OCI-LY7 (cell line): Measurements from ENCODE around the gene MTURN. TPM values are rescaled to one million over a fixed set of nuclear protein-coding genes. Genes with fewer than 3 reads are reported as not detected.
A peak's percentile ranks its signal among the peaks of the same experiment; 100 is the strongest.

Experiments used
- BruUV-seq: library from RNA; stranded (reverse); fragments of 400-500 nt; replicated peaks from 2 replicates; lab custom pipeline; 2021; lab: Mats Ljungman, UMichigan
- CTCF ChIA-PET: fragments of 300-600 bp; sonication (Branson Sonifier 250); formaldehyde crosslinking; loops from one replicate; lab custom pipeline; 2022; ENCODE audit warnings: antibody characterized with exemption; ENCODE audit not compliant: unreplicated experiment; lab: Charles Lee
- POLR2A ChIA-PET: fragments of 300-600 bp; sonication (Branson Sonifier 250); formaldehyde crosslinking; loops from one replicate; lab custom pipeline; 2022; ENCODE audit warnings: antibody characterized with exemption; lab: Charles Lee
- DNase-seq: peaks from one replicate; pipeline ENCODE4 v3.0.0-alpha.2; 2015; ENCODE audit warnings: low spot score
- H2AFZ ChIP-seq: fragments of 200-600 bp; sonication (generic), shearing (Covaris generic); 2 replicates; pipeline ENCODE4 v1.6.1; 2014; ENCODE audit warnings: mild to moderate bottlenecking, antibody characterized with exemption, low read length, moderate library complexity
- H3K27ac ChIP-seq: fragments of 200-600 bp; sonication (generic); 2 replicates; pipeline ENCODE4 v1.5.1; 2014; ENCODE audit warnings: mixed run types, low read depth, mild to moderate bottlenecking, moderate library complexity, low read length, inconsistent platforms; ENCODE audit not compliant: poor library complexity, severe bottlenecking
- H3K36me3 ChIP-seq: fragments of 200-600 bp; sonication (generic); 2 replicates; pipeline ENCODE4 v1.6.1; 2014; ENCODE audit warnings: mild to moderate bottlenecking, antibody characterized with exemption, low read length, moderate library complexity, mixed read lengths; ENCODE audit not compliant: insufficient read depth
- H3K4me1 ChIP-seq: fragments of 200-600 bp; sonication (generic); 2 replicates; pipeline ENCODE4 v1.5.1; 2014; ENCODE audit warnings: mild to moderate bottlenecking, low read length; ENCODE audit not compliant: insufficient read depth, poor library complexity, severe bottlenecking
- H3K4me2 ChIP-seq: fragments of 200-600 bp; sonication (generic); 2 replicates; pipeline ENCODE4 v1.6.1; 2014; ENCODE audit warnings: mild to moderate bottlenecking, low read length
- H3K4me3 ChIP-seq: fragments of 200-600 bp; sonication (generic); 2 replicates; pipeline ENCODE4 v1.5.1; 2014; ENCODE audit warnings: mild to moderate bottlenecking, low read depth, low read length; ENCODE audit not compliant: poor library complexity, severe bottlenecking
- H3K79me2 ChIP-seq: fragments of 200-600 bp; sonication (generic); 2 replicates; pipeline ENCODE4 v1.6.1; 2016; ENCODE audit warnings: low read depth, mild to moderate bottlenecking, low read length, moderate library complexity, mixed read lengths; ENCODE audit not compliant: insufficient read depth
- H3K9me2 ChIP-seq: fragments of 200-600 bp; sonication (generic); 2 replicates; pipeline ENCODE4 v1.6.1; 2016; ENCODE audit warnings: mild to moderate bottlenecking, low read length, mixed read lengths; ENCODE audit not compliant: insufficient read depth
- H3K9me3 ChIP-seq: fragments of 200-600 bp; sonication (generic); 2 replicates; pipeline ENCODE4 v1.6.1; 2014; ENCODE audit warnings: mild to moderate bottlenecking, mixed run types, low read length, mixed read lengths
- H4K20me1 ChIP-seq: fragments of 200-600 bp; sonication (generic); 2 replicates; pipeline ENCODE4 v1.6.1; 2014; ENCODE audit warnings: mild to moderate bottlenecking, antibody characterized with exemption, low read length, moderate library complexity, mixed read lengths; ENCODE audit not compliant: insufficient read depth
- EZH2phosphoT487 ChIP-seq: fragments of 200-600 bp; sonication (generic); IDR thresholded peaks from 2 replicates; pipeline ENCODE4 v1.6.1; 2018; ENCODE audit warnings: low read depth, borderline replicate concordance, mild to moderate bottlenecking, mixed run types, antibody characterized with exemption, low read length, moderate library complexity, mixed read lengths
- intact Hi-C: fragments of 100-400 bp; cut with micrococcal nuclease; formaldehyde crosslinking; loops from one replicate; pipeline ENCODE4 v1.10.0; 2022; ENCODE audit not compliant: unreplicated experiment
- total RNA-seq, 2 experiments: library from RNA; depleted of rRNA in 1 of 2; stranded (reverse); fragments of >200 nt in 1 of 2; shearing (Covaris generic) in 1 of 2; gene quantifications; 2 replicates each; pipeline ENCODE4 v1.2.3, GENCODE V29; 2014 to 2022
- TF ChIP-seq, protein P1 (sequence below): fragments of 200-600 bp; sonication (generic); conservative IDR thresholded peaks from 2 replicates; pipeline ENCODE4 v1.5.1; 2014; ENCODE audit warnings: mild to moderate bottlenecking, antibody characterized with exemption, low read length, moderate library complexity, mixed read lengths

The MTURN gene
- total RNA-seq, 2 experiments from 2014 or later = 2.9 to 4.1 TPM

DNA sequence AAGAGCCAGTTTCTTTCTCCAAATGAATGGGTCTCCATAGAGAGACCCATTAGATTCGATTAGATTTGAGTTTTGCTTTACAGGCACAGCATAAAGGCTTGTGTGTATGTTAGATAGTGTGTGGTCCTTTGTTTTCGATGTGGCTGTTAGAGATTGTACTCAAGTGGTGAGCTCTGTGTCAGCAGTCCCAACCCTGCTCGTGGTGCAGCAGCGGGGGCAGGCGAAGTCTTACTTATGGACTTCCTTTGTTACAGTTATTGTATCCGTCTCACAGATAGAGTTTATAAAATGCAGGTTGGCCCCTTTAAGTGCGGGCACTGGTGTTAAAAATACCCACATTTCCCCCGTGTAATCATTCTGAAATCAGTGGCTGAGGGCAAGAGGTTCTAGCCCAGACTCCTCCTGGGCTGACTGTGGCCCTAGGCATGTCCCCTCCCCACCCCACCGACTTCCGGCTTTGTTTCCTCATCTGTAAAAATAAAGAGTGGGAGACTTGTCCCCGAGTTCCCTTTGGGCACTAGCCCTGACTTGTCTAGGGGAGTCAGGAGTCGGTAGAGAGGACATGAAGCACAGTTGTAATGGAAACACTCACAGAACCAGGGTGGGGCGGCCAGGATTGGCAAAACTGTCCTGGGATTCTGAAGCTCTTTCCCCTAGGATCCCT, 28.6 kb downstream of the MTURN start:
- DNase-seq = peak; percentile 18
- intact Hi-C loops = loop anchor here (5.0 kb wide), 1 partner anchor 284 kb away; no protein-coding TSS in a partner anchor
- Histone ChIP-seq H4K20me1 (no peaks in the 10 kb centered on the region), H3K4me1 (peaks cover 44% of the 10 kb centered on the region), H3K9me2 (no peaks in the 10 kb centered on the region), H3K9me3 (no peaks in the 10 kb centered on the region), H3K27ac (no peak overlapping the region), H3K36me3 (no peaks in the 10 kb centered on the region), H3K79me2 (no peaks in the 10 kb centered on the region), H3K4me3 (no peak overlapping the region), H3K4me2 (peak overlapping the region; percentile 54), H2AFZ (peak overlapping the region; percentile 95; the same call in 1 of the 2 replicates)
- TF ChIP-seq EZH2phosphoT487 = no peak
- TF ChIP-seq, protein P1, sequence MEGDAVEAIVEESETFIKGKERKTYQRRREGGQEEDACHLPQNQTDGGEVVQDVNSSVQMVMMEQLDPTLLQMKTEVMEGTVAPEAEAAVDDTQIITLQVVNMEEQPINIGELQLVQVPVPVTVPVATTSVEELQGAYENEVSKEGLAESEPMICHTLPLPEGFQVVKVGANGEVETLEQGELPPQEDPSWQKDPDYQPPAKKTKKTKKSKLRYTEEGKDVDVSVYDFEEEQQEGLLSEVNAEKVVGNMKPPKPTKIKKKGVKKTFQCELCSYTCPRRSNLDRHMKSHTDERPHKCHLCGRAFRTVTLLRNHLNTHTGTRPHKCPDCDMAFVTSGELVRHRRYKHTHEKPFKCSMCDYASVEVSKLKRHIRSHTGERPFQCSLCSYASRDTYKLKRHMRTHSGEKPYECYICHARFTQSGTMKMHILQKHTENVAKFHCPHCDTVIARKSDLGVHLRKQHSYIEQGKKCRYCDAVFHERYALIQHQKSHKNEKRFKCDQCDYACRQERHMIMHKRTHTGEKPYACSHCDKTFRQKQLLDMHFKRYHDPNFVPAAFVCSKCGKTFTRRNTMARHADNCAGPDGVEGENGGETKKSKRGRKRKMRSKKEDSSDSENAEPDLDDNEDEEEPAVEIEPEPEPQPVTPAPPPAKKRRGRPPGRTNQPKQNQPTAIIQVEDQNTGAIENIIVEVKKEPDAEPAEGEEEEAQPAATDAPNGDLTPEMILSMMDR = no peak
- ChIA-PET POLR2A (interaction anchor here (0.6 to 2.0 kb wide), 5 partner anchors 12 to 321 kb away, joined by 3 to 8 read pairs (median 4); no protein-coding TSS in a partner anchor), CTCF (interaction anchor here (1.5 kb wide), 1 partner anchor 29 kb away, joined by 4 read pairs; the partner anchor contains the start of gene MTURN)
- no TSS peak for BruUV-seq

DNA sequence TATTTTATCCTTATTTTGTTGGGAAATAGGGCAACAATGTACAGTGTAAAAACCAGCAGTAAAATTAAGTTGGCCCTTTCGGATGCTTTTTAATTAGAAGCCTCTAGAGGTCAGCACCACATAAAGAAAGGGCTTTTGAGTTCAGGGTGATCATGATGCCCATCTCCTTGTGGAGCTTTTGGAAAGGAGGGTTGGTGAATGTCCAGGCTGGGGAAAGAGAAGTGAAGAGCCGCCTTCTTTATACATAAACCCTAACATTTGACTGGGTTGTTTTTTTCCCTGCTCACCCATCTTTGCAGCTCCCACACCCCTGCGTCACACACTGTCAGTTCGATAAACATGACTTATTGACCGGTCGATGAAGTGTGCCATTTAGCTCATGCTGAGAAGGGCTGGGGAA, 29.8 kb downstream of the MTURN start:
- ChIA-PET POLR2A (interaction anchor here (0.6 to 1.3 kb wide), 2 partner anchors 91 to 114 kb away, joined by 3 to 5 read pairs; no protein-coding TSS in a partner anchor), CTCF (interaction anchor here (0.8 to 1.5 kb wide), 6 partner anchors 9 to 400 kb away, joined by 3 to 7 read pairs (median 4); partner anchors contain the start of gene MTURN)
- Histone ChIP-seq H3K9me2 (no peaks in the 10 kb centered on the region), H3K9me3 (no peaks in the 10 kb centered on the region), H3K27ac (no peak overlapping the region), H3K4me2 (peak overlapping the region; percentile 54; the same call in 1 of the 2 replicates), H3K4me3 (no peak overlapping the region), H4K20me1 (no peaks in the 10 kb centered on the region), H3K4me1 (peaks cover 37% of the 10 kb centered on the region), H3K36me3 (no peaks in the 10 kb centered on the region), H3K79me2 (no peaks in the 10 kb centered on the region), H2AFZ (no peak overlapping the region)
- no peak for TF ChIP-seq EZH2phosphoT487
- TF ChIP-seq, protein P1 = peak; percentile 92
- peak; percentile 75 for DNase-seq
- intact Hi-C loops = loop anchor here (1.0 to 5.0 kb wide), 6 partner anchors 112 to 400 kb away; no protein-coding TSS in a partner anchor
- no TSS peak for BruUV-seq

DNA sequence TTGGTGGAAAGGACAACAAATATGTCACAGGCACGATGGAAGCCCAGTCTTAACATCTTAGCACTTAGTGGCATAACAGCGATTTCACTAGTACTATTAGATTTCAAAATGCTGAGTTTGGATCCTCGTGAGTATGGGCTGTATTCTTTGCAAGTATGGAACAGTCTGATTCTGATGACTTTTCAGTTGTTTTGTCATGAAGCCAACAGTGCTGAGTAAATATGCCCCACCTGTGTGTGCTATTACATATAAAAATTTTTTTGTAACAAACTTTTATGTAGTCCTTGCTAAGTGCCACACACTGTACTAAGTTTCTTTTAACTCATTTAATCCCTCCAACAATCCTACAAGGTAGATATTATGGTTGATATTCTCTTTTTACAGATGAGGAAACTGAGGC, 30.8 kb downstream of the MTURN start:
- Histone ChIP-seq H3K4me3 (no peak overlapping the region), H3K4me2 (no peak overlapping the region), H2AFZ (peak overlapping the region; percentile 30; the same call in 1 of the 2 replicates), H3K27ac (no peak overlapping the region), H4K20me1 (no peaks in the 10 kb centered on the region), H3K9me3 (no peaks in the 10 kb centered on the region), H3K9me2 (no peaks in the 10 kb centered on the region), H3K4me1 (peaks cover 29% of the 10 kb centered on the region), H3K36me3 (no peaks in the 10 kb centered on the region), H3K79me2 (no peaks in the 10 kb centered on the region)
- ChIA-PET POLR2A (no interaction called here), CTCF (no interaction called here)
- BruUV-seq = no TSS peak
- TF ChIP-seq, protein P1 = no peak
- TF ChIP-seq EZH2phosphoT487 = no peak
- no peak for DNase-seq
- intact Hi-C loops = loop anchor here (2.0 kb wide), 3 partner anchors 187 to 345 kb away; no protein-coding TSS in a partner anchor
